Endodermal cell (in vitro differentiated cells): Measurements from ENCODE around the gene TIPIN. TPM values are rescaled to one million over a fixed set of nuclear protein-coding genes. Genes with fewer than 3 reads are reported as not detected.

Source experiments
- DNase-seq: peaks from one replicate; pipeline ENCODE4 v3.0.0-alpha.2; 2017
- H3K27ac ChIP-seq: 2 replicates; pipeline ENCODE4 v1.5.1; 2013; ENCODE audit warnings: mild to moderate bottlenecking, low read depth, low read length, moderate library complexity
- H3K27me3 ChIP-seq: 2 replicates; pipeline ENCODE4 v1.6.1; 2013; ENCODE audit warnings: mild to moderate bottlenecking, low read length, moderate library complexity; ENCODE audit not compliant: insufficient read depth, control insufficient read depth, poor library complexity, severe bottlenecking
- H3K36me3 ChIP-seq: 2 replicates; pipeline ENCODE4 v1.7.0; 2013; ENCODE audit warnings: mild to moderate bottlenecking, low read length, moderate library complexity; ENCODE audit not compliant: control insufficient read depth, insufficient read depth
- H3K4me1 ChIP-seq: one replicate; pipeline ENCODE4 v1.7.0; 2013; ENCODE audit warnings: low read length; ENCODE audit not compliant: control insufficient read depth, insufficient read depth
- H3K4me3 ChIP-seq: 2 replicates; pipeline ENCODE4 v1.5.1; 2013; ENCODE audit warnings: mild to moderate bottlenecking, low read length, moderate library complexity
- H3K9ac ChIP-seq: 2 replicates; pipeline ENCODE4 v1.6.1; 2013; ENCODE audit warnings: mild to moderate bottlenecking, low read length, moderate library complexity; ENCODE audit not compliant: poor library complexity, severe bottlenecking; ENCODE audit errors: extremely low read depth
- H3K9me3 ChIP-seq: 2 replicates; pipeline ENCODE4 v1.6.1; 2013; ENCODE audit warnings: mild to moderate bottlenecking, low read length, moderate library complexity; ENCODE audit not compliant: control insufficient read depth
- H3K27ac Mint-ChIP-seq: 2 replicates; pipeline ENCODE4 v1.8.0; 2020; ENCODE audit warnings: mixed read lengths
- H3K27me3 Mint-ChIP-seq: 2 replicates; pipeline ENCODE4 v1.8.0; 2021; ENCODE audit warnings: mild to moderate bottlenecking, mixed read lengths; ENCODE audit not compliant: insufficient read depth
- H3K36me3 Mint-ChIP-seq: 2 replicates; pipeline ENCODE4 v1.8.0; 2020; ENCODE audit warnings: low read depth, mixed read lengths
- H3K4me1 Mint-ChIP-seq: 2 replicates; pipeline ENCODE4 v1.8.0; 2020; ENCODE audit warnings: mixed read lengths
- H3K4me3 Mint-ChIP-seq: 2 replicates; pipeline ENCODE4 v1.8.0; 2020; ENCODE audit warnings: mild to moderate bottlenecking, moderate library complexity, mixed read lengths
- H3K9me3 Mint-ChIP-seq: 2 replicates; pipeline ENCODE4 v1.8.0; 2020; ENCODE audit warnings: mild to moderate bottlenecking, mixed read lengths
- CTCF ChIP-seq: fragments of 200-600 bp; sonication (generic); conservative IDR thresholded peaks from 2 replicates; pipeline ENCODE4 v1.5.0; 2021; ENCODE audit warnings: antibody characterized with exemption, mild to moderate bottlenecking
- WGBS, 2 experiments: methylation state at CpG; one replicate each; pipeline versions ENCODE4 v1.1.5 to v1.1.7; 2013; ENCODE audit warnings: missing lambda C conversion rate in 2 of 2, mixed read lengths in 1 of 2; ENCODE audit not compliant: insufficient coverage in 1 of 2, insufficient read length in 1 of 2; 5-methylcytosine and 5-hydroxymethylcytosine counted together
- total RNA-seq, 2 donors: library from RNA; stranded (reverse); fragmentation: NEBNext Ultra II Directional in 1 of 2; extraction: Animal tissue kit (Norgen Biotek cat#: 25700) in 1 of 2; gene quantifications; 2 replicates in 1 of 2; 3 replicates in 1 of 2; pipeline ENCODE4 v1.2.1, GENCODE V29; 2021

Gene TIPIN
- total RNA-seq, 2 donors from 2014 or later: 19.7 to 25.5 TPM

DNA sequence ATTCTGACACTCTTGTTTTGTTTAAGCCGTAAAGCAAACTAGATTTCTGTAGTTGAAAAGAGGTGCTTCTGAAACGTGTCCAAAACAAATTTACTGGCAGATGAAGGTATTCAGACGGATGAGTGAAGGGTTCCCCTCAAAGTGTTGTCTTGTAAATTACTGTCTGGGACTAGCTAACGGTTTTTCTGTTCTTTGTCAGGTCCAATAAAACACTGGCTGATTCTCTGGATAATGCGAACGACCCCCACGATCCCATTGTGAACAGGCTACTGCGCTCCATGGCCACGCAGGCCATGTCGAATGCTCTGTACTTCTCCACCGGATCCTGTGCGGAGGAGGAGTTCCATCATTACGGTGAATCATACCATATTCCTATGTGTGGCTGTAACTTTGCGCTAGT is 27.7 kb downstream of the TIPIN start:
- TF ChIP-seq CTCF: no peak
- DNase-seq: no peak
- Mint-ChIP-seq H3K9me3 (no peaks in the 10 kb centered on the region), H3K4me3 (no peak overlapping the region), H3K36me3 (peaks cover 64% of the 10 kb centered on the region), H3K27ac (no peak overlapping the region), H3K27me3 (no peaks in the 10 kb centered on the region), H3K4me1 (no peaks in the 10 kb centered on the region)
- H3K9ac ChIP-seq: no peak overlapping the region
- no peak overlapping the region for H3K27ac ChIP-seq
- H3K27me3 ChIP-seq: no peaks in the 10 kb centered on the region
- H3K4me3 ChIP-seq: no peak overlapping the region
- peaks cover 62% of the 10 kb centered on the region for H3K36me3 ChIP-seq
- WGBS, 2 experiments: 95% methylated on average over 11 to 14 of the region's 14 CpGs
- H3K9me3 ChIP-seq: no peaks in the 10 kb centered on the region
- no peaks in the 10 kb centered on the region for H3K4me1 ChIP-seq

- H3K4me1 ChIP-seq: no peaks in the 10 kb centered on the region
- peaks cover 55% of the 10 kb centered on the region for H3K36me3 Mint-ChIP-seq
- no peaks in the 10 kb centered on the region for H3K4me1 Mint-ChIP-seq
- TF ChIP-seq CTCF: no peak
- H3K27ac ChIP-seq: no peak overlapping the region
- H3K9me3 Mint-ChIP-seq: no peaks in the 10 kb centered on the region
- no peaks in the 10 kb centered on the region for H3K27me3 ChIP-seq
- no peaks in the 10 kb centered on the region for H3K27me3 Mint-ChIP-seq
- no peaks in the 10 kb centered on the region for H3K9me3 ChIP-seq
- H3K9ac ChIP-seq: no peak overlapping the region
- H3K4me3 ChIP-seq: no peak overlapping the region
- H3K4me3 Mint-ChIP-seq: no peak overlapping the region
- H3K27ac Mint-ChIP-seq: no peak overlapping the region
- 87 to 98% methylated on average over 4 of the region's 4 CpGs for WGBS, 2 experiments
- no peak for DNase-seq
- peaks cover 60% of the 10 kb centered on the region for H3K36me3 ChIP-seq
Observed at GRCh38 chr15:66327736-66328135, 28.7 kb downstream of the TIPIN start.

- H3K27me3 ChIP-seq: no peaks in the 10 kb centered on the region
- H3K4me1 ChIP-seq: no peaks in the 10 kb centered on the region
- H3K27ac Mint-ChIP-seq: no peak overlapping the region
- H3K36me3 Mint-ChIP-seq: peaks cover 50% of the 10 kb centered on the region
- 96 to 100% methylated on average over 11 of the region's 11 CpGs for WGBS, 2 experiments
- no peak for DNase-seq
- H3K27me3 Mint-ChIP-seq: no peaks in the 10 kb centered on the region
- H3K4me3 Mint-ChIP-seq: no peak overlapping the region
- no peaks in the 10 kb centered on the region for H3K9me3 ChIP-seq
- TF ChIP-seq CTCF: no peak
- no peaks in the 10 kb centered on the region for H3K9me3 Mint-ChIP-seq
- H3K36me3 ChIP-seq: peaks cover 52% of the 10 kb centered on the region
- no peaks in the 10 kb centered on the region for H3K4me1 Mint-ChIP-seq
- no peak overlapping the region for H3K9ac ChIP-seq
- H3K4me3 ChIP-seq: no peak overlapping the region
- no peak overlapping the region for H3K27ac ChIP-seq
Observed at GRCh38 chr15:66326051-66326450, 30.4 kb downstream of the TIPIN start.
